ENCODE measurements around the gene DUSP6. TPM values are rescaled to one million over a fixed set of nuclear protein-coding genes. Genes with fewer than 3 reads are reported as not detected.
A peak's percentile ranks its signal among the peaks of the same experiment; 100 is the strongest.

Gene DUSP6
- total RNA-seq, 1 donor from 2014 or later: 43.0 TPM

- Mint-ChIP-seq H3K4me1 (ENCODE audit: unreplicated experiment) (peaks cover 21% of the 10 kb centered on the region), H3K27me3 (no peaks in the 10 kb centered on the region), H3K4me3 (no peak overlapping the region), H3K9me3 (peaks cover 5% of the 10 kb centered on the region), H3K27ac (no peak overlapping the region), H3K36me3 (peaks cover 22% of the 10 kb centered on the region)
- TF ChIP-seq CTCF (conservative IDR thresholded peaks at IDR 0.05): no peak
- DNase-seq (ENCODE audit: extremely low spot score, unreplicated experiment): no peak
Measured at GRCh38 chr12:89364631-89365030, 12.3 kb upstream of the DUSP6 start.

GRCh38 chr12:89364058-89364457 is 11.8 kb upstream of the DUSP6 start:
- Mint-ChIP-seq H3K9me3 (peaks cover 5% of the 10 kb centered on the region), H3K27me3 (no peaks in the 10 kb centered on the region), H3K4me1 (ENCODE audit: unreplicated experiment) (peaks cover 21% of the 10 kb centered on the region), H3K36me3 (peaks cover 27% of the 10 kb centered on the region), H3K27ac (no peak overlapping the region), H3K4me3 (no peak overlapping the region)
- no peak for TF ChIP-seq CTCF (conservative IDR thresholded peaks at IDR 0.05)
- no peak for DNase-seq (ENCODE audit: extremely low spot score, unreplicated experiment)

GRCh38 chr12:89363582-89363981 is 11.3 kb upstream of the DUSP6 start:
- H3K27me3 Mint-ChIP-seq: no peaks in the 10 kb centered on the region
- H3K36me3 Mint-ChIP-seq: peaks cover 28% of the 10 kb centered on the region
- TF ChIP-seq CTCF (conservative IDR thresholded peaks at IDR 0.05): no peak

GRCh38 chr12:89363084-89363483 is 10.8 kb upstream of the DUSP6 start:
- Mint-ChIP-seq H3K4me1 (ENCODE audit: unreplicated experiment) (peaks cover 19% of the 10 kb centered on the region), H3K9me3 (peaks cover 5% of the 10 kb centered on the region), H3K27me3 (no peaks in the 10 kb centered on the region), H3K27ac (peak overlapping the region; percentile 52), H3K4me3 (no peak overlapping the region), H3K36me3 (peaks cover 26% of the 10 kb centered on the region)
- no peak for TF ChIP-seq CTCF (conservative IDR thresholded peaks at IDR 0.05)
- no peak for DNase-seq (ENCODE audit: extremely low spot score, unreplicated experiment)

More at GRCh38 chr12:89363582-89363981, 11.3 kb upstream of the DUSP6 start:
- peaks cover 5% of the 10 kb centered on the region for H3K9me3 Mint-ChIP-seq
- peaks cover 20% of the 10 kb centered on the region for H3K4me1 Mint-ChIP-seq (ENCODE audit: unreplicated experiment)
- DNase-seq (ENCODE audit: extremely low spot score, unreplicated experiment): no peak
- H3K27ac Mint-ChIP-seq: peak overlapping the region; percentile 52
- no peak overlapping the region for H3K4me3 Mint-ChIP-seq

- no peak for DNase-seq (ENCODE audit: extremely low spot score, unreplicated experiment)
- peaks cover 27% of the 10 kb centered on the region for H3K36me3 Mint-ChIP-seq
- H3K4me1 Mint-ChIP-seq (ENCODE audit: unreplicated experiment): peaks cover 45% of the 10 kb centered on the region
- H3K9me3 Mint-ChIP-seq: peaks cover 5% of the 10 kb centered on the region
- H3K4me3 Mint-ChIP-seq: no peak overlapping the region
- TF ChIP-seq CTCF (conservative IDR thresholded peaks at IDR 0.05): no peak
- H3K27me3 Mint-ChIP-seq: no peaks in the 10 kb centered on the region
- no peak overlapping the region for H3K27ac Mint-ChIP-seq
Measured at GRCh38 chr12:89359615-89360014, 7.3 kb upstream of the DUSP6 start.

GRCh38 chr12:89358805-89359204 is 6.5 kb upstream of the DUSP6 start:
- Mint-ChIP-seq H3K4me3 (no peak overlapping the region), H3K27ac (no peak overlapping the region), H3K4me1 (ENCODE audit: unreplicated experiment) (peaks cover 45% of the 10 kb centered on the region), H3K27me3 (no peaks in the 10 kb centered on the region), H3K9me3 (peaks cover 5% of the 10 kb centered on the region), H3K36me3 (peaks cover 27% of the 10 kb centered on the region)
- DNase-seq (ENCODE audit: extremely low spot score, unreplicated experiment): no peak
- TF ChIP-seq CTCF (conservative IDR thresholded peaks at IDR 0.05): no peak
